ENCODE results near the gene ICAM1. TPM values are rescaled to one million over a fixed set of nuclear protein-coding genes. Genes with fewer than 3 reads are reported as not detected.

The ICAM1 gene
- polyA plus RNA-seq, 1 donor (not counting 4 experiments of a cell fraction or from before 2014, with no cell fraction given): 0.30 TPM

GRCh38 chr19:10227026-10227971, 43.6 kb upstream of the ICAM1 start:
- Histone ChIP-seq H3K79me2 (ENCODE audit: control insufficient read depth, insufficient read depth, low read length) (no peaks in the 10 kb centered on the region), H3K9me3 (ENCODE audit: control insufficient read depth, low read depth, low read length) (no peaks in the 10 kb centered on the region), H3K27ac (ENCODE audit: control insufficient read depth, insufficient read depth, low read length) (no peak overlapping the region), H3K4me2 (ENCODE audit: control insufficient read depth, extremely low read depth, insufficient read depth, low read depth, low read length) (no peak overlapping the region), H2AFZ (ENCODE audit: control insufficient read depth, low read length) (no peak overlapping the region), H4K20me1 (ENCODE audit: control insufficient read depth, extremely low read depth, insufficient read depth, low read length) (no peaks in the 10 kb centered on the region), H3K36me3 (ENCODE audit: control insufficient read depth in 2 of 2, extremely low read depth in 1 of 2, insufficient read depth in 2 of 2, low read length in 2 of 2) (no peaks in the 10 kb centered on the region), H3K9ac (ENCODE audit: control insufficient read depth, extremely low read depth, insufficient read depth, low read length) (no peak overlapping the region), H3K4me1 (ENCODE audit: control insufficient read depth, extremely low read depth, insufficient read depth, low read length) (no peaks in the 10 kb centered on the region), H3K4me3 (ENCODE audit: control insufficient read depth in 2 of 3, extremely low read depth in 1 of 3, insufficient read depth in 2 of 3, low read depth in 1 of 3, low read length in 3 of 3) (no peak overlapping the region), H3K27me3 (ENCODE audit: control insufficient read depth, extremely low read depth, insufficient read depth, low read length) (no peaks in the 10 kb centered on the region), H3K9me1 (ENCODE audit: control insufficient read depth, extremely low read depth, insufficient read depth, low read length) (no peaks in the 10 kb centered on the region)
- FAIRE-seq (no peak), DNase-seq (ENCODE audit: low read depth, low spot score) (no peak)
- TF ChIP-seq, protein P1, sequence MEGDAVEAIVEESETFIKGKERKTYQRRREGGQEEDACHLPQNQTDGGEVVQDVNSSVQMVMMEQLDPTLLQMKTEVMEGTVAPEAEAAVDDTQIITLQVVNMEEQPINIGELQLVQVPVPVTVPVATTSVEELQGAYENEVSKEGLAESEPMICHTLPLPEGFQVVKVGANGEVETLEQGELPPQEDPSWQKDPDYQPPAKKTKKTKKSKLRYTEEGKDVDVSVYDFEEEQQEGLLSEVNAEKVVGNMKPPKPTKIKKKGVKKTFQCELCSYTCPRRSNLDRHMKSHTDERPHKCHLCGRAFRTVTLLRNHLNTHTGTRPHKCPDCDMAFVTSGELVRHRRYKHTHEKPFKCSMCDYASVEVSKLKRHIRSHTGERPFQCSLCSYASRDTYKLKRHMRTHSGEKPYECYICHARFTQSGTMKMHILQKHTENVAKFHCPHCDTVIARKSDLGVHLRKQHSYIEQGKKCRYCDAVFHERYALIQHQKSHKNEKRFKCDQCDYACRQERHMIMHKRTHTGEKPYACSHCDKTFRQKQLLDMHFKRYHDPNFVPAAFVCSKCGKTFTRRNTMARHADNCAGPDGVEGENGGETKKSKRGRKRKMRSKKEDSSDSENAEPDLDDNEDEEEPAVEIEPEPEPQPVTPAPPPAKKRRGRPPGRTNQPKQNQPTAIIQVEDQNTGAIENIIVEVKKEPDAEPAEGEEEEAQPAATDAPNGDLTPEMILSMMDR (optimal IDR thresholded peaks at IDR 0.05 in 1 of 3, IDR thresholded peaks at IDR 0.05 in 1 of 3, conservative IDR thresholded peaks at IDR 0.05 in 1 of 3; ENCODE audit: extremely low read depth in 1 of 3, insufficient read depth in 2 of 3, low read length in 3 of 3): no peak
- no peak for TF ChIP-seq EZH2 (IDR thresholded peaks at IDR 0.05; ENCODE audit: low read length)
- dilution Hi-C loops (cut with MboI; ENCODE audit: extremely low pct_ligation_motif_present, low sequenced_read_pairs): no loop called here

- no peaks in the 10 kb centered on the region for H3K4me1 ChIP-seq (ENCODE audit: control insufficient read depth, extremely low read depth, insufficient read depth, low read length)
- no peak overlapping the region for H3K4me2 ChIP-seq (ENCODE audit: control insufficient read depth, extremely low read depth, insufficient read depth, low read depth, low read length)
- H3K36me3 ChIP-seq (ENCODE audit: control insufficient read depth in 2 of 2, extremely low read depth in 1 of 2, insufficient read depth in 2 of 2, low read length in 2 of 2): no peaks in the 10 kb centered on the region
- dilution Hi-C loops (cut with MboI; ENCODE audit: extremely low pct_ligation_motif_present, low sequenced_read_pairs): no loop called here
- no peaks in the 10 kb centered on the region for H3K9me1 ChIP-seq (ENCODE audit: control insufficient read depth, extremely low read depth, insufficient read depth, low read length)
- H2AFZ ChIP-seq (ENCODE audit: control insufficient read depth, low read length): no peak overlapping the region
- FAIRE-seq (no peak), DNase-seq (ENCODE audit: low read depth, low spot score) (no peak)
- no peak overlapping the region for H3K9ac ChIP-seq (ENCODE audit: control insufficient read depth, extremely low read depth, insufficient read depth, low read length)
- no peaks in the 10 kb centered on the region for H3K9me3 ChIP-seq (ENCODE audit: control insufficient read depth, low read depth, low read length)
- TF ChIP-seq, protein P1 (optimal IDR thresholded peaks at IDR 0.05 in 1 of 3, IDR thresholded peaks at IDR 0.05 in 1 of 3, conservative IDR thresholded peaks at IDR 0.05 in 1 of 3; ENCODE audit: extremely low read depth in 1 of 3, insufficient read depth in 2 of 3, low read length in 3 of 3): no peak
- no peak for TF ChIP-seq EZH2 (IDR thresholded peaks at IDR 0.05; ENCODE audit: low read length)
- H3K27me3 ChIP-seq (ENCODE audit: control insufficient read depth, extremely low read depth, insufficient read depth, low read length): no peaks in the 10 kb centered on the region
- no peaks in the 10 kb centered on the region for H4K20me1 ChIP-seq (ENCODE audit: control insufficient read depth, extremely low read depth, insufficient read depth, low read length)
- H3K27ac ChIP-seq (ENCODE audit: control insufficient read depth, insufficient read depth, low read length): no peak overlapping the region
- no peak overlapping the region for H3K4me3 ChIP-seq (ENCODE audit: control insufficient read depth in 2 of 3, extremely low read depth in 1 of 3, insufficient read depth in 2 of 3, low read depth in 1 of 3, low read length in 3 of 3)
- H3K79me2 ChIP-seq (ENCODE audit: control insufficient read depth, insufficient read depth, low read length): no peaks in the 10 kb centered on the region
Observed at GRCh38 chr19:10228393-10228792, 42.5 kb upstream of the ICAM1 start.
